Right cardiac atrium (tissue), 5 donors: ENCODE results near the gene INPP4B. TPM values are rescaled to one million over a fixed set of nuclear protein-coding genes. Genes with fewer than 3 reads are reported as not detected.

Experiments
- ATAC-seq, 2 donors: fragments of 200-7000 bp; cut with Tn5 transposase; one replicate each; pipeline versions ENCODE4 v1.8.0 to v1.9.1; 2020; ENCODE audit warnings: moderate library complexity in 2 of 2, mild to moderate bottlenecking in 1 of 2
- DNase-seq, 3 donors: peaks; one replicate each; pipeline ENCODE4 v3.0.0-alpha.2; 2020
- H3K27ac ChIP-seq: one replicate; pipeline ENCODE4 v1.5.1; 2013; ENCODE audit warnings: mild to moderate bottlenecking, low read length, control low read depth, moderate library complexity
- H3K27me3 ChIP-seq: one replicate; pipeline ENCODE4 v1.6.1; 2013; ENCODE audit not compliant: control insufficient read depth, insufficient read depth
- H3K4me1 ChIP-seq: one replicate; pipeline ENCODE4 v1.6.1; 2013; ENCODE audit warnings: low read length; ENCODE audit not compliant: control insufficient read depth, insufficient read depth
- H3K4me3 ChIP-seq: one replicate; pipeline ENCODE4 v1.5.1; 2013; ENCODE audit warnings: low read length, control low read depth
- H3K9me3 ChIP-seq: one replicate; pipeline ENCODE4 v1.6.1; 2013; ENCODE audit warnings: low read length; ENCODE audit not compliant: control insufficient read depth
- WGBS: extraction: QIAGEN DNeasy Blood & Tissue Kit; methylation state at CpG from one replicate; pipeline ENCODE4 v1.1.7; 2013; 5-methylcytosine and 5-hydroxymethylcytosine counted together
- intact Hi-C, 4 donors: fragments of 100-400 bp; cut with DNase I; formaldehyde crosslinking; loops; one replicate each; pipeline versions ENCODE4 v1.11.0 to v1.14.0; 2022 to 2023
- polyA plus RNA-seq: library from polyadenylated mRNA; stranded (reverse); fragments of 200-250 nt; gene quantifications from one replicate; pipeline ENCODE4 v1.2.3, GENCODE V29; 2013
- total RNA-seq, 4 donors: library from RNA; stranded (reverse); fragmentation: NEBNext Ultra II Directional; extraction: Animal tissue kit (Norgen Biotek cat#: 25700); gene quantifications; one replicate each; pipeline ENCODE4 v1.2.1, GENCODE V29; 2021
- donor health status: healthy with polysubstance abuse.
- donor health status: DM: no; HTN: yes; CAD: no.
- donor health status: DM: no; HTN: no; CAD: no.
- donor health status: DM: no; HTN: yes; CAD: no; lungs with severe emphysema.
- donor health status: DM: yes; HTN: yes; CAD: no.

INPP4B gene
- total and polyA plus RNA-seq, 5 donors: 2.9 to 13.2 (median 7.0) TPM

DNA sequence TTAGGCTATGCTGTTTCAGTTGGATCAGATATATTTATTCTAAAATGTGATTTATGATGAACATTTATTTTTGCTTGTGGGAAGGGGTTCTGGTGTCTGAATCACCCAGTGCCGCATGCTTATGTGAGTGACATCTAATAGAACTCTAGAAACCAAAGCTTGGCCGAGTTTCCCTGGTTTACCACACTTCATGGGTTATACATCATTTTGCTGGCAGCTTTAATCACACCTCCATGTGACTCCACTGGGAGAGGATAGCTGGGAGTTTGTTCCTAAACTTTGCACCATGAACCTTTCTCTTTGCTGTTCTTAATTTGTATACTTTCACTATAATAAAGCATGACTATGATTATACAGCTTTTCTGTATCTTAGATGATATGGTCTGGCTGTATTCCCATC is 382.9 kb downstream of the INPP4B start:
- ATAC-seq (no peak), DNase-seq (no peak)
- Histone ChIP-seq H3K27me3 (no peaks in the 10 kb centered on the region), H3K27ac (no peak overlapping the region), H3K9me3 (no peaks in the 10 kb centered on the region), H3K4me1 (no peaks in the 10 kb centered on the region), H3K4me3 (no peak overlapping the region)
- intact Hi-C loops: no loop called here
- 93% methylated on average over 2 of the region's 2 CpGs for WGBS

DNA sequence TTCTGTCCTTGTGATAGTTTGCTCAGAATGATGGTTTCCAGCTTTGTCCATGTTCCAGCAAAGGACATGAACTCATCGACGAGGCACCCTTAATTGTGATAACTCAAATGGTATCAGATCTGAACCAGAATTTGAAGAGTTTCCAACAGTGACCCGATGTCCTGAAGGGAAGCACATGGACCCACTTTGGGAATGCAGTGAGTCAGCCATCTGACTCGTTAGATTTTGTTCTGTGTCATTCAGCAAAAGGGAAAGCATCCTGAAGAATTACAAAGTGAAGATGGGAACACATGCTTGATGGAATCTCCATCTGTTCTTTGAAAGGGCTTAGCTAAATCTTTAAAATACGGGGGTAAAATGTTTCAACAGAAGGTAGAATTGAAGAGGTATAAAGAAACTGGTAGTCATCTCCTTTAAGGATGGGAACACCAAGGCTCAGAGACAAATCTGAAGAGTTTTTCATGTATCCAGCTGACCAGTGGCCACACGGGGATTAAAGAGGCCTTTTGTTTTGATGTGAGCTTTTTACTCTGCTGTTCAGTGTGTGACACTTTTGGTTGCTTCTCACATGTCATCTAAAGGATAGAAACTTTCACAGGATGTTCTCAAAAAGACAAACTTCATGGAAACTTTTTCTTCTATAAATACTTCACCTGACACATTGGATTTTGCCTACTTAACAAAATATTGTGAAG is 393.8 kb downstream of the INPP4B start:
- H3K9me3 ChIP-seq: no peaks in the 10 kb centered on the region
- WGBS: 57% methylated on average over 6 of the region's 6 CpGs
- H3K4me3 ChIP-seq: no peak overlapping the region
- ATAC-seq (no peak), DNase-seq (no peak)
- no peaks in the 10 kb centered on the region for H3K27me3 ChIP-seq
- no peaks in the 10 kb centered on the region for H3K4me1 ChIP-seq
- H3K27ac ChIP-seq: no peak overlapping the region
- intact Hi-C loops: no loop called here

DNA sequence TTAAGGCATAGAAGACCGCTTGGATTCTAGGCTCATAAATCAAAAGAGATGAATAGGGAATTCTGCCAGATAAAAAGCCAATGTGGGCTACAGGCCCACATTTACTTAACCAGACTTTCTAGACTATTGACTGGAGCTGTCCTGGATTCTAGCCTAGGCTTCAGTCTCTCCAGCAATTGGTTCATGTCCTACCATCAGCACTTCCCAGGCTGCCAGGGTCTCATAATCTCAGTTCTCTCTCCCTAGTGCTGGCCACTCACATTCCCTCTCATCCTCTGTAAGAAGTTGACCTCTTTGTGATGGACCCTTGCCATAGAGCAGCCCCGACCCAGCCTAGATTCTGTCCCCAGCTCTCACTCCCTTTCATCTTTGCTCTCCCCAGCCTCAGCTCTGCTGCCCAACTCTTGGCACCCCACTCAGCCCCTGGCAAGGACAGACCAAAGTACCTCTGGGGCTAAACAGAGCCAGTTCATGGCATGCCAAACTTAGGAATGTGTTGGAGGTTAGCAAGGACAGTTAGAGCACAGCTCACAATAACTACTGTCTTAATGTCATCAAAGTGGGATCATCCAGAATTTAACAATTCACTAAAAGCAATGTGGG is 396.2 kb downstream of the INPP4B start:
- Histone ChIP-seq H3K27ac (no peak overlapping the region), H3K4me3 (no peak overlapping the region), H3K9me3 (no peaks in the 10 kb centered on the region), H3K27me3 (no peaks in the 10 kb centered on the region), H3K4me1 (no peaks in the 10 kb centered on the region)
- intact Hi-C loops: no loop called here
- DNase-seq (peak in 2 of 3 donors; percentile 58 to 60), ATAC-seq (peak; percentile 39 to 83)
- 65% methylated on average over 2 of the region's 2 CpGs for WGBS

DNA sequence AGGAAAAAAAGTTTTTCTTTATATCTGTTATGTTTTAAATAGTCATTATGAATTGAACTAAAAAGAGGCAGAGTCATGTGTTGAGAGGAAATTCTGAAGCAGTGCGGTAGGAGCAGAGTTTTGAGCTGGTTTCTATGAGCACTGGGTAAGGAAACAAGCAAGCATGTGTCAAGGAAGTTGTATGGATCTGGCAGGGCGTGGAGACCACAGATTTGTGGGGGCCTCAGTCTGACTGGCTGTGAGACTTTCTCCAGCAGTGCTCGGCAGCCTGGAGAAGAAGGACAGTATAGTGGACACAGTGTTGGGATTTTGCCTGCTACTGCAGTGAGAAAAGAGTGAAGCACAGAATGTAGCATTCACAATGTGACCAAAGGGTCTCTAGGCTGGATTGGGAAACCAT is 399.1 kb downstream of the INPP4B start:
- no peaks in the 10 kb centered on the region for H3K9me3 ChIP-seq
- ATAC-seq (no peak), DNase-seq (peak in 1 of 3 donors; percentile 25)
- H3K27ac ChIP-seq: no peak overlapping the region
- H3K4me3 ChIP-seq: no peak overlapping the region
- no peaks in the 10 kb centered on the region for H3K27me3 ChIP-seq
- 66% methylated on average over 3 of the region's 3 CpGs for whole genome bisulfite sequencing
- H3K4me1 ChIP-seq: no peaks in the 10 kb centered on the region
- intact Hi-C loops: no loop called here

DNA sequence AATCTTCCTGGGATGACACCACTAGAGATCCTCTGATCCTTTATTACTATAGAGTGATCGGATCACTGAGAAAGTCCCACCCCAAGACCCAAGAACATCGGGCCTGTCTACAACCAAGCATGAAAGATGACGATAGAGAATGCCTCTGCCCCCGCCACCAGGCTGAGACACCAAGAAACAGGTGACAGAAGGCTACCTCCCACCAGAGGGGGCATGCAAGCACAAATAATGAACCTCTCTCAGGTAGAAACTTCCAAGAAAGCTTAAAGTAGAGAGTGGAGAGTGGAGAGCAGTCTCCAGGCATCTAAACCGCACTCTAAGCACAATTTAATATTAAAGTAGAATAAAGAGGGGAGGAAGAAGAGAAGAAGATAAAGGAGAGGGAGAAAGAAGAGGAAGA is 402.6 kb downstream of the INPP4B start:
- no peaks in the 10 kb centered on the region for H3K27me3 ChIP-seq
- intact Hi-C loops: no loop called here
- H3K9me3 ChIP-seq: no peaks in the 10 kb centered on the region
- H3K4me3 ChIP-seq: no peak overlapping the region
- H3K27ac ChIP-seq: no peak overlapping the region
- ATAC-seq: no peak
- DNase-seq: no peak
- H3K4me1 ChIP-seq: no peaks in the 10 kb centered on the region
- WGBS: 95% methylated on average over 5 of the region's 5 CpGs

DNA sequence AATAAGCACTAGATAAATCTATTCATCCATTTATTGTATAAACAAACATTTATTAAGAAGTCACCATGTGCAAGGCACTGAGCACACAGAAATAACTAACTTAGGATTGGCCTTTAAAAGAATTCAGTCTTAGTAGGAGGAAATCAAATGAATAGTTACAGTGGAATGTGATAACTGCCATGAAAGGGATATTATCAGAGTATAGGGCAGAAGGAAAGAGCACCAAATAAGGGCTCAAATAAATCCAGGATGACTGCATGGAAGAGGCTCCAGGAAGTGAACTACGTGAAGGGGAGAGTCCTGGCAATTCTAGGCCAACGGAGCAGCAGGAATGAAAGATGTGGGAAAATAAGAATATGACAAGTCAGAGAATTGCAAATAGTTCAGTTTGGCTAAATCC is 406.0 kb downstream of the INPP4B start:
- intact Hi-C loops: no loop called here
- Histone ChIP-seq H3K4me3 (no peak overlapping the region), H3K27me3 (no peaks in the 10 kb centered on the region), H3K9me3 (no peaks in the 10 kb centered on the region), H3K4me1 (no peaks in the 10 kb centered on the region), H3K27ac (no peak overlapping the region)
- no peak for DNase-seq
- no peak for ATAC-seq
- 86% methylated on average over 2 of the region's 2 CpGs for WGBS

DNA sequence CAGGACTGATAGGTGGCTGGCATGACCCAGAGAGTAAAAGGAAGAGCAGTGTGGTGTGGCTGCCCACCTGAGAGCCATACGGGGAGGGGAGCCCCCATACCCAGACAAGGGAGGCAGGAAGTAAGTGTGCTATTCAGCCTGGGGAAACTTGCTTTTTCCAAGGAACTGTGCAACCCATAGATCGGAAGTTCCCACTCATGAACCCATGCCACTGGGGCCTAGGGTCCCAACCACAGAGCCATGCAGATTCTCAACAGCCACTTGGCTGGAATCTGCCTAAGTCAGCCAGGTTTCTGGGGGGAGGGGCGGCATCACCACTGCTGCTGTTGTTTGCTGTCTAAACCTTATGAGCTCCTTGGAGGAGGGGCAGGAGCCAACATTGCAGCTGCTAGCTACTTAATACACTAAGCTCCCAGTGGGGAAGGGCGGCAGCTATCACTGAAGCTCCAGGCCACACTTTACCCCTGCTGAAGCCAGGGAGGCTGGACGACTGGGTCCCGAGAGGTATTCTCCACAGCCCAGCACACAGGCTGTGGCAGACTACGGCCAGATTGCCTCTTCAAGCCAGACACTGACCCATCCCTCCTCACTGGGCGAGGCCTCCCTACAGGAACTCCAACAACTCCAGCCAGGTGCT is 410.4 kb downstream of the INPP4B start:
- intact Hi-C loops: no loop called here
- ATAC-seq (no peak), DNase-seq (peak in 1 of 3 donors; percentile 37)
- H3K9me3 ChIP-seq: no peaks in the 10 kb centered on the region
- 79% methylated on average over 8 of the region's 8 CpGs for WGBS
- H3K4me3 ChIP-seq: no peak overlapping the region
- H3K4me1 ChIP-seq: no peaks in the 10 kb centered on the region
- H3K27ac ChIP-seq: no peak overlapping the region
- H3K27me3 ChIP-seq: no peaks in the 10 kb centered on the region

DNA sequence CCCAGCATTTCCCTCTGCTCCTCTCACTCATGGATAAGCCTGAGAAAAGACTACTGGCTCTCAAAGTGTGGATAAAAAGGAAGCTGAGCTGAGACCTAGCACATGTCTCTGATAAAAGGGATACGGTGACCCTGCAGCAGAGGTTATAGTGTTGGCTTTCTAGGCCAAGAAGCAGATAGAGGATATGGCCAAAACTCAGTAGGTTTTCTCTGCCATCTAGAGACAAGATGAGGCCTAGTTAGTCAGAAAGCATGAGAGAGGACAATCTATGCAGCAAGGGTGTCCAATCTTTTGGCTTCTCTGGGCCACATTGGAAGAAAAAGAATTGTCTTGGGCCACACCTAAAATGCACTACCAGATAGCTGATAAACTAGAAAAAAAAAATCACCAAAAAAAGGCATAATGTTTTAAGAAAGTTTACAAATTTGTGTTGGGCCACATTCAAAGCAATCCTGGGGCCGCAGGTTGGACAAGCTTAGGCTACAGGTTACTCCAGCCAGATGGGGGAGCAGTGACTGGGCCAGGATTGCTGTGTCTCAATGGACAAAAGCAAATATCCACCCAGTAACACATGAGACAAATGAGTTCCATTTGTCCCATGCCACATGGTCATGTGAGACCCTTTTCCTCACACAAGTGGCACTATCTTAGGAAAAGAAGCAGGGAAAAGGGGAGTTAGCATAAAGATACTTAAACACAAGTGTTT is 411.4 kb downstream of the INPP4B start:
- no peak overlapping the region for H3K4me3 ChIP-seq
- H3K4me1 ChIP-seq: no peaks in the 10 kb centered on the region
- no peak for ATAC-seq
- H3K9me3 ChIP-seq: no peaks in the 10 kb centered on the region
- WGBS: 73% methylated on average over 2 of the region's 2 CpGs
- H3K27ac ChIP-seq: no peak overlapping the region
- intact Hi-C loops: no loop called here
- H3K27me3 ChIP-seq: no peaks in the 10 kb centered on the region
- peak in 1 of 3 donors; percentile 16 for DNase-seq

DNA sequence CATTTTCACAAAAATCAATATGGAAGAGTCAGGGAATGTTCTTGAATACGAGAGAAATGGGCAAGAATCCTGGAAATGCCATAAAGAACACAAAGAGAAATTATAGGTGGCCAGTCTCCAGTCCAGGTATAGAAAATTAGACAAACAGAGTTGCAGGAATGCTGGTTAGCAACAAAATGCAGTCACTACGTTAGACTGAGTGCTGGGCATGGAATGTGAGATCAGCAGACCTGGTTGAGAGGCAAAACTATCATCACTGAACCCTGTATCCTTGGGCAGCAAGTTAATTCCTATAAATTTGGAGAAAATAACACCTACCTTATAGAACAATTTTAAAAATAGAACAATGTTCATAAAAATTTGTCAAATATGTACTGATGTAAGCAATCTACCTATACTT is 417.4 kb downstream of the INPP4B start:
- Histone ChIP-seq H3K9me3 (no peaks in the 10 kb centered on the region), H3K27me3 (no peaks in the 10 kb centered on the region), H3K27ac (no peak overlapping the region), H3K4me3 (no peak overlapping the region), H3K4me1 (no peaks in the 10 kb centered on the region)
- ATAC-seq: no peak
- no peak for DNase-seq
- intact Hi-C loops: no loop called here
- WGBS: 94% methylated on average over 2 of the region's 2 CpGs

DNA sequence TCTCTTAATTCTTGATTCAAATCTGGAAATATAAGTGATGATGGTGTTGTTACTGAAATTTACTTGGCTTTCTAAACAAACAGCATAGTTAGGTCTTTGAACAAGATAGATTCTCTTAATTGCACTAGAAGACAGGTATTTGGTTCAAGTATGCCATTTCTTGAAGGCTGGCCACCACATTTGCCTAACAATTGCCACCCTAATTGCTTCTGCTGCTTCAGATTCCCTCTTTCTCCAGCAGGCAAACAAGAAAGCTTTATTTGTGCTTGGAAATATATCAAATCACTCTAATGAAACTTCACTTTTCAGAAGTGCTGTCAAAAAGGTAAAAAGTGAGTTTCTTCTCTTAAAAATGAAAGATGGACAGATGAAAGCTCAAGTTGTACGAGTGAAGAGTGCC is 418.6 kb downstream of the INPP4B start:
- 100% methylated on average over 1 of the region's 1 CpG for WGBS

DNA sequence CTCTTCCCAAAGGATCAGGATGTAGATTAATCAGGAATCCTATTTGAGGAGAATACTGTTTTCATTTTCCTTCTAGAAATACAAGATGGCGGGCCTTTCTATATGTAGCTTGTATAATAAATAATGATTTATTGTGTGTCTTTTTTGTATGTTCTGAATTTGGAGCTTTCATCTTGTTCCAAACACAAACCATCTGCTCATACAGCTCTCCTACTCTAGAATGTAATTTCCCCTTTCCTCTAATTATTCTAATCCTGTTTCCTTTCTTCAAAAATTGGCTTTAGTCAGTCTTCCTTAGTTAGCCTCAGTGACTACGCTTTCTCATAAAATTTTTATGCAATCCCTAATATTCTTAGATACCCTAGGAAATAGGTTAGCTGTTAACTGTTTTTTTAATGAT is 422.2 kb downstream of the INPP4B start:
- no peaks in the 10 kb centered on the region for H3K27me3 ChIP-seq
- intact Hi-C loops: no loop called here
- H3K27ac ChIP-seq: no peak overlapping the region
- DNase-seq (no peak), ATAC-seq (no peak)
- H3K9me3 ChIP-seq: no peaks in the 10 kb centered on the region
- no peaks in the 10 kb centered on the region for H3K4me1 ChIP-seq
- 84% methylated on average over 2 of the region's 2 CpGs for WGBS
- H3K4me3 ChIP-seq: no peak overlapping the region

More for the DNA sequence above, 418.6 kb downstream of the INPP4B start:
- intact Hi-C loops: no loop called here
- Histone ChIP-seq H3K4me3 (no peak overlapping the region), H3K27me3 (no peaks in the 10 kb centered on the region), H3K4me1 (no peaks in the 10 kb centered on the region), H3K27ac (no peak overlapping the region), H3K9me3 (no peaks in the 10 kb centered on the region)
- DNase-seq: no peak
- ATAC-seq: no peak
